HCT116 (cell line): ENCODE results near the gene TSC22D4.

ENCODE experiments used
- EZH2phosphoT487 ChIP-seq: fragments of 200-600 bp; IDR thresholded peaks from 2 replicates; pipeline ENCODE4 v1.6.1; 2018; ENCODE audit warnings: antibody characterized with exemption, borderline replicate concordance
- TF ChIP-seq, protein P1 (sequence below): IDR thresholded peaks from 2 replicates; pipeline ENCODE4 v1.6.1; 2012; ENCODE audit warnings: low read depth
- TF ChIP-seq, protein P2 (sequence below), 3 experiments: fragments of 200-600 bp in 1 of 3; sonication (generic) in 1 of 3; IDR thresholded peaks in 2 of 3; conservative IDR thresholded peaks in 1 of 3; 2 replicates each; pipeline ENCODE4 v1.5.1; 2012 to 2017; ENCODE audit warnings: low read depth in 2 of 3, low read length in 2 of 3, antibody characterized with exemption in 1 of 3, borderline replicate concordance in 1 of 3, control low read depth in 1 of 3, mild to moderate bottlenecking in 1 of 3, mixed read lengths in 1 of 3, mixed run types in 1 of 3, moderate library complexity in 1 of 3; ENCODE audit not compliant: insufficient read depth in 1 of 3

DNA sequence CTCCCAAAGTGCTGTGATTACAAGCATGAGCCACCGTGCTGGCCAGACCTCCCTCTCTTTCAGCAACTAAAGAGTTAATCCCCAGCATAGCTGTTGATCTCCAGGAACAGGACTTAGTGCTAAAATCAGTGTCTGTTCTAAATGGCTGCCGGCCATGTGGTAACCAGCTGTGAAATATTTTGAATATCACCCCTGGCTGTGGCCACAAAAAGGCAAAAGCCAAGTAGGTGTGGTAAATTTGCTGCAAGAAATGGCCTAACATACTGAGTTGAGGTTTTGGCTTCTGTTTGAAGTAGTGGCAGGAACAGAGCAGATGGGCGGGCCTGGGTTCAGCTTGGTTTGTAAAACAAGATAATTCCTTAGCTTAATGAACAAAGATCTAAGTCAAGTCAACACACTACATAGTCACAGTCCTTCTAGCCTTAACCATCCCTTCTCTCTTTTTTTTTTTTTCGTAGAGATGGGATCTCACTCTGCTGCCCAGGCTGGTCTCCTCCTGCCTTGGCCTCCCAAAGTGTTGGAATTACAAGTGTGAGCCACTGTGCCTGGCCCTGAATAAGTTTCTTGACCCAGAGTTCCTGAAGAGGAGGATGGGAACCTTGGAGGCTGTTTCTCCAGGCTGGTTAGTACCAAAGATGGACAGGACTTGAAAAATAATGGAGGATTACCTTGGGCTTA, 37.3 kb upstream of the TSC22D4 start:
- TF ChIP-seq, protein P1, sequence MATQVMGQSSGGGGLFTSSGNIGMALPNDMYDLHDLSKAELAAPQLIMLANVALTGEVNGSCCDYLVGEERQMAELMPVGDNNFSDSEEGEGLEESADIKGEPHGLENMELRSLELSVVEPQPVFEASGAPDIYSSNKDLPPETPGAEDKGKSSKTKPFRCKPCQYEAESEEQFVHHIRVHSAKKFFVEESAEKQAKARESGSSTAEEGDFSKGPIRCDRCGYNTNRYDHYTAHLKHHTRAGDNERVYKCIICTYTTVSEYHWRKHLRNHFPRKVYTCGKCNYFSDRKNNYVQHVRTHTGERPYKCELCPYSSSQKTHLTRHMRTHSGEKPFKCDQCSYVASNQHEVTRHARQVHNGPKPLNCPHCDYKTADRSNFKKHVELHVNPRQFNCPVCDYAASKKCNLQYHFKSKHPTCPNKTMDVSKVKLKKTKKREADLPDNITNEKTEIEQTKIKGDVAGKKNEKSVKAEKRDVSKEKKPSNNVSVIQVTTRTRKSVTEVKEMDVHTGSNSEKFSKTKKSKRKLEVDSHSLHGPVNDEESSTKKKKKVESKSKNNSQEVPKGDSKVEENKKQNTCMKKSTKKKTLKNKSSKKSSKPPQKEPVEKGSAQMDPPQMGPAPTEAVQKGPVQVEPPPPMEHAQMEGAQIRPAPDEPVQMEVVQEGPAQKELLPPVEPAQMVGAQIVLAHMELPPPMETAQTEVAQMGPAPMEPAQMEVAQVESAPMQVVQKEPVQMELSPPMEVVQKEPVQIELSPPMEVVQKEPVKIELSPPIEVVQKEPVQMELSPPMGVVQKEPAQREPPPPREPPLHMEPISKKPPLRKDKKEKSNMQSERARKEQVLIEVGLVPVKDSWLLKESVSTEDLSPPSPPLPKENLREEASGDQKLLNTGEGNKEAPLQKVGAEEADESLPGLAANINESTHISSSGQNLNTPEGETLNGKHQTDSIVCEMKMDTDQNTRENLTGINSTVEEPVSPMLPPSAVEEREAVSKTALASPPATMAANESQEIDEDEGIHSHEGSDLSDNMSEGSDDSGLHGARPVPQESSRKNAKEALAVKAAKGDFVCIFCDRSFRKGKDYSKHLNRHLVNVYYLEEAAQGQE = no peak
- TF ChIP-seq, protein P2, sequence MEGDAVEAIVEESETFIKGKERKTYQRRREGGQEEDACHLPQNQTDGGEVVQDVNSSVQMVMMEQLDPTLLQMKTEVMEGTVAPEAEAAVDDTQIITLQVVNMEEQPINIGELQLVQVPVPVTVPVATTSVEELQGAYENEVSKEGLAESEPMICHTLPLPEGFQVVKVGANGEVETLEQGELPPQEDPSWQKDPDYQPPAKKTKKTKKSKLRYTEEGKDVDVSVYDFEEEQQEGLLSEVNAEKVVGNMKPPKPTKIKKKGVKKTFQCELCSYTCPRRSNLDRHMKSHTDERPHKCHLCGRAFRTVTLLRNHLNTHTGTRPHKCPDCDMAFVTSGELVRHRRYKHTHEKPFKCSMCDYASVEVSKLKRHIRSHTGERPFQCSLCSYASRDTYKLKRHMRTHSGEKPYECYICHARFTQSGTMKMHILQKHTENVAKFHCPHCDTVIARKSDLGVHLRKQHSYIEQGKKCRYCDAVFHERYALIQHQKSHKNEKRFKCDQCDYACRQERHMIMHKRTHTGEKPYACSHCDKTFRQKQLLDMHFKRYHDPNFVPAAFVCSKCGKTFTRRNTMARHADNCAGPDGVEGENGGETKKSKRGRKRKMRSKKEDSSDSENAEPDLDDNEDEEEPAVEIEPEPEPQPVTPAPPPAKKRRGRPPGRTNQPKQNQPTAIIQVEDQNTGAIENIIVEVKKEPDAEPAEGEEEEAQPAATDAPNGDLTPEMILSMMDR (IDR thresholded peaks at IDR 0.05 in 2 of 3, conservative IDR thresholded peaks at IDR 0.05 in 1 of 3; ENCODE audit: borderline replicate concordance in 1 of 3, insufficient read depth in 1 of 3, low read depth in 2 of 3, low read length in 2 of 3) = no peak
- no peak for TF ChIP-seq EZH2phosphoT487
